K562 (cell line): ENCODE data around the gene CDKL1. TPM values are rescaled to one million over a fixed set of nuclear protein-coding genes. Genes with fewer than 3 reads are reported as not detected.
A peak's percentile ranks its signal among the peaks of the same experiment; 100 is the strongest.

Source experiments
- BHLHE40 ChIP-seq: IDR thresholded peaks from 2 replicates; pipeline ENCODE4 v1.6.1; 2011; ENCODE audit warnings: low read length, improper control_type of control experiment
- CAMTA2 ChIP-seq: fragments of 250-450 bp; sonication (Bioruptor Pico); conservative IDR thresholded peaks from 2 replicates; pipeline ENCODE4 v1.5.1; 2022
- CEBPZ ChIP-seq: fragments of 150-350 bp; IDR thresholded peaks from 2 replicates; pipeline ENCODE4 v1.6.1; 2014; ENCODE audit warnings: low read depth, mild to moderate bottlenecking, low read length, borderline replicate concordance
- CREBBP ChIP-seq: IDR thresholded peaks from one replicate; pipeline ENCODE4 v1.6.1; 2012; ENCODE audit warnings: low read depth, mild to moderate bottlenecking, control low read depth, inconsistent platforms, low read length
- CREM ChIP-seq: IDR thresholded peaks from 2 replicates; pipeline ENCODE4 v1.6.1; 2014; ENCODE audit warnings: antibody characterized with exemption, low read depth
- DPF2 ChIP-seq: fragments of 450-650 bp; IDR thresholded peaks from 2 replicates; pipeline ENCODE4 v1.6.1; 2016
- ELF2 ChIP-seq: fragments of 250-450 bp; sonication (Bioruptor Pico); IDR thresholded peaks from 2 replicates; pipeline ENCODE4 v1.5.0; 2021; ENCODE audit warnings: mild to moderate bottlenecking
- ETV5 ChIP-seq: sonication (generic); formaldehyde crosslinking; IDR thresholded peaks from 2 replicates; pipeline ENCODE4 v1.4.0; 2020; ENCODE audit warnings: low read depth, mild to moderate bottlenecking, missing genetic modification reagents
- GATAD2B ChIP-seq: fragments of 450-650 bp; IDR thresholded peaks from 2 replicates; pipeline ENCODE4 v1.6.1; 2017; ENCODE audit warnings: mild to moderate bottlenecking, borderline replicate concordance
- KDM4B ChIP-seq, 2 experiments: fragments of 450-650 bp in 1 of 2; sonication (generic) in 1 of 2; IDR thresholded peaks; 2 replicates each; pipeline ENCODE4 v1.6.1; 2016 to 2017; ENCODE audit warnings: borderline replicate concordance in 2 of 2, antibody characterized with exemption in 1 of 2, low read depth in 1 of 2, mild to moderate bottlenecking in 1 of 2
- L3MBTL2 ChIP-seq: fragments of 450-650 bp; IDR thresholded peaks from 2 replicates; pipeline ENCODE4 v1.6.1; 2016; ENCODE audit warnings: mild to moderate bottlenecking, moderate library complexity
- LEF1 ChIP-seq: fragments of 450-650 bp; IDR thresholded peaks from 2 replicates; pipeline ENCODE4 v1.6.1; 2016; ENCODE audit warnings: mild to moderate bottlenecking
- MBD2 ChIP-seq: sonication (generic); IDR thresholded peaks from 2 replicates; pipeline ENCODE4 v1.6.1; 2016; ENCODE audit warnings: low read depth, borderline replicate concordance
- MTA2 ChIP-seq: fragments of 450-650 bp; IDR thresholded peaks from 2 replicates; pipeline ENCODE4 v1.6.1; 2016; ENCODE audit warnings: low read depth
- PHF20 ChIP-seq: fragments of 450-650 bp; IDR thresholded peaks from 2 replicates; pipeline ENCODE4 v1.6.1; 2018; ENCODE audit not compliant: partially characterized antibody
- SMAD2 ChIP-seq: fragments of 150-350 bp; IDR thresholded peaks from 2 replicates; pipeline ENCODE4 v1.6.1; 2014; ENCODE audit warnings: low read depth, mild to moderate bottlenecking, low read length
- YBX1 ChIP-seq: fragments of 450-650 bp; IDR thresholded peaks from 2 replicates; pipeline ENCODE4 v1.7.1; 2016; ENCODE audit warnings: mild to moderate bottlenecking
- ZKSCAN3 ChIP-seq: fragments of 250-450 bp; sonication (Bioruptor Pico); IDR thresholded peaks from 2 replicates; pipeline ENCODE4 v1.4.0; 2020
- ZNF3 ChIP-seq: fragments of 250-450 bp; sonication (Bioruptor Pico); IDR thresholded peaks from 2 replicates; pipeline ENCODE4 v1.5.0; 2021; ENCODE audit warnings: mild to moderate bottlenecking, moderate library complexity
- ZNF589 ChIP-seq: fragments of 200-800 bp; sonication (Bioruptor generic); IDR thresholded peaks from 2 replicates; pipeline ENCODE4 v1.6.1; 2016; ENCODE audit warnings: low read depth, missing genetic modification characterization, missing compliant biosample characterization
- ZNF668 ChIP-seq: fragments of 250-450 bp; sonication (Bioruptor Pico); IDR thresholded peaks from 2 replicates; pipeline ENCODE4 v1.8.0; 2022; ENCODE audit warnings: mild to moderate bottlenecking, inconsistent platforms
- polyA plus RNA-seq, 8 experiments: library from polyadenylated mRNA; depleted of rRNA in 4 of 8; stranded (reverse) in 5 of 8; unstranded in 3 of 8; fragments of >200 nt; fragmentation: Nextera tagmentation in 2 of 8; fragmentation: Illumina TruSeq in 1 of 8; extraction: Ambion mirVana in 2 of 8; extraction: Trizol in 1 of 8; gene quantifications; 2 replicates each; pipeline versions ENCODE4 v1.2.1 to v1.2.3, GENCODE V29; 2011 to 2014; ENCODE audit warnings: inconsistent platforms in 1 of 8, missing spikeins in 1 of 8
- total RNA-seq, 7 experiments: library from RNA; depleted of rRNA in 6 of 7; stranded (reverse); fragments of >200 nt in 6 of 7; fragmentation: Illumina TruSeq in 2 of 7; extraction: Trizol in 2 of 7; gene quantifications; 2 replicates each; pipeline versions ENCODE4 v1.2.1 to v1.2.3, GENCODE V29; 2011 to 2021; ENCODE audit warnings: low replicate concordance in 1 of 7
- TF ChIP-seq, protein P1 (sequence below): sonication (generic); formaldehyde crosslinking; IDR thresholded peaks from 2 replicates; pipeline ENCODE4 v1.8.0; 2022; ENCODE audit warnings: missing genetic modification reagents, mild to moderate bottlenecking, moderate library complexity, borderline replicate concordance
- TF ChIP-seq, protein P2 (sequence below): fragments of 250-450 bp; sonication (Bioruptor Pico); IDR thresholded peaks from 2 replicates; pipeline ENCODE4 v1.5.0; 2021

The CDKL1 gene
- total and polyA plus RNA-seq, 9 of the 15 experiments (the other 6 are each of a cell fraction or from before 2014, with no cell fraction given): 2.3 to 35.0 (median 7.5) TPM

DNA sequence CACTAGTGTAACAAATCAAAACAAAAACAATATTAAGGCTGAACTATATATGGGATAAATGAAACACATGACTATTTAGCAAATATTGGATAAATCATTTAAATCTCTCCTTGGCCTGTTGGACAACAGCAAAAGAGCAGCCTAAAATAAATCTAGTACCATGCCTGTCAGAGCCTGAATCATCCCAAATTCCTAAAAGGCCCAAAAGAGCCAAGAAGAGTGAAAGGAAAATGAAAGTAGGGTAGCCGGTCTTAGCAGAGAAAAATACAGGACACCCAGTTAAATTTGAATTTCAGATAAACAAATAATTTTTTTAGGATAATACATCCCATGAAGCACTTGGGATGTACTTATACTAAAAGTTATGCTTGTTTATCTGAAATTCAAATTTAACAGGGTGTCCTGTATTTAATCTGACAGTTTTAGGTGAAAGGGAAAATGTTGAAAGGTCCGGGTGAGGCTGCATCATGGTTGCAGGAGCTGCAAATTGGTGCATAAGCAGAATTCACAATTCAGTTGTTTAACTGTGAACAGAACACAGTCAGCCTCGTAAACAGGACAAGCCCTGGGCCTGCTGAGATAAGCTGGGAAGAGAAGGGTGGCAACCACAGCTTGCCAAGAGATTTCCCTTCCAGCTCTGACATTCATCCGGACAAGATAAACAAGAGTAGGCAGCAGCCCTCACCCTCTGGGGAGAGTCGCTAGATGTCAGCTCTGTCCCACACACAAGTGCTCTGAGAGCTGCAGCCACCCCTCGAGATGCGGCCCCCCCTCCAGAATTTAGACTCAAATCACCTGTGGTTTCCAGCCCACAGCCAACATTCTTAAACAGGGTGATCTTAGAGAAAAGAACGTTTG, 54.2 kb downstream of the CDKL1 start (continued):
- no peak for TF ChIP-seq YBX1
- no peak for TF ChIP-seq ZNF589 (CRISPR knock-in tag)
- TF ChIP-seq CREBBP: no peak
- TF ChIP-seq MTA2: peak; percentile 40; the same call in 1 of the 2 replicates
- TF ChIP-seq PHF20: no peak
- no peak for TF ChIP-seq ZKSCAN3 (CRISPR knock-in tag)
- no peak for TF ChIP-seq ELF2 (CRISPR knock-in tag)
- peak; percentile 33; the same call in 1 of the 2 replicates for TF ChIP-seq BHLHE40
- peak; percentile 38; the same call in 1 of the 2 replicates for TF ChIP-seq L3MBTL2
- TF ChIP-seq LEF1: peak; percentile 36; the same call in 1 of the 2 replicates
- TF ChIP-seq SMAD2: no peak
- TF ChIP-seq, protein P1, sequence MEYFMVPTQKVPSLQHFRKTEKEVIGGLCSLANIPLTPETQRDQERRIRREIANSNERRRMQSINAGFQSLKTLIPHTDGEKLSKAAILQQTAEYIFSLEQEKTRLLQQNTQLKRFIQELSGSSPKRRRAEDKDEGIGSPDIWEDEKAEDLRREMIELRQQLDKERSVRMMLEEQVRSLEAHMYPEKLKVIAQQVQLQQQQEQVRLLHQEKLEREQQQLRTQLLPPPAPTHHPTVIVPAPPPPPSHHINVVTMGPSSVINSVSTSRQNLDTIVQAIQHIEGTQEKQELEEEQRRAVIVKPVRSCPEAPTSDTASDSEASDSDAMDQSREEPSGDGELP (CRISPR knock-in tag): peak; percentile 48; the same call in 1 of the 2 replicates
- no peak for TF ChIP-seq ZNF3 (CRISPR knock-in tag)
- peak; percentile 59 for TF ChIP-seq CREM
- TF ChIP-seq CAMTA2 (CRISPR knock-in tag): no peak
- peak; percentile 78 for TF ChIP-seq ETV5 (CRISPR knock-in tag)
- 0 out of 2 replicates have a peak, but pooled peaks have one; percentile 14 for TF ChIP-seq MBD2
- no peak for TF ChIP-seq CEBPZ
- no peak for TF ChIP-seq KDM4B (IDR thresholded peaks at IDR 0.05; ENCODE audit: borderline replicate concordance in 2 of 2, low read depth in 1 of 2)
- no peak for TF ChIP-seq GATAD2B
- TF ChIP-seq, protein P2, sequence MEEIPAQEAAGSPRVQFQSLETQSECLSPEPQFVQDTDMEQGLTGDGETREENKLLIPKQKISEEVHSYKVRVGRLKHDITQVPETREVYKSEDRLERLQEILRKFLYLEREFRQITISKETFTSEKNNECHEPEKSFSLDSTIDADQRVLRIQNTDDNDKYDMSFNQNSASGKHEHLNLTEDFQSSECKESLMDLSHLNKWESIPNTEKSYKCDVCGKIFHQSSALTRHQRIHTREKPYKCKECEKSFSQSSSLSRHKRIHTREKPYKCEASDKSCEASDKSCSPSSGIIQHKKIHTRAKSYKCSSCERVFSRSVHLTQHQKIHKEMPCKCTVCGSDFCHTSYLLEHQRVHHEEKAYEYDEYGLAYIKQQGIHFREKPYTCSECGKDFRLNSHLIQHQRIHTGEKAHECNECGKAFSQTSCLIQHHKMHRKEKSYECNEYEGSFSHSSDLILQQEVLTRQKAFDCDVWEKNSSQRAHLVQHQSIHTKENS: no peak
- peak; percentile 81 for TF ChIP-seq DPF2
- TF ChIP-seq ZNF668: no peak
